ENCODE results near the gene PRKAR2A. TPM values are rescaled to one million over a fixed set of nuclear protein-coding genes. Genes with fewer than 3 reads are reported as not detected.
"Not testable (repeated sequence)": the region's sequence is repeated elsewhere in the genome, so short reads cannot be mapped to it uniquely, and the experiment has no call there.

Gene PRKAR2A
- total RNA-seq, 1 donor from 2014 or later, result 34.5 TPM

DNA sequence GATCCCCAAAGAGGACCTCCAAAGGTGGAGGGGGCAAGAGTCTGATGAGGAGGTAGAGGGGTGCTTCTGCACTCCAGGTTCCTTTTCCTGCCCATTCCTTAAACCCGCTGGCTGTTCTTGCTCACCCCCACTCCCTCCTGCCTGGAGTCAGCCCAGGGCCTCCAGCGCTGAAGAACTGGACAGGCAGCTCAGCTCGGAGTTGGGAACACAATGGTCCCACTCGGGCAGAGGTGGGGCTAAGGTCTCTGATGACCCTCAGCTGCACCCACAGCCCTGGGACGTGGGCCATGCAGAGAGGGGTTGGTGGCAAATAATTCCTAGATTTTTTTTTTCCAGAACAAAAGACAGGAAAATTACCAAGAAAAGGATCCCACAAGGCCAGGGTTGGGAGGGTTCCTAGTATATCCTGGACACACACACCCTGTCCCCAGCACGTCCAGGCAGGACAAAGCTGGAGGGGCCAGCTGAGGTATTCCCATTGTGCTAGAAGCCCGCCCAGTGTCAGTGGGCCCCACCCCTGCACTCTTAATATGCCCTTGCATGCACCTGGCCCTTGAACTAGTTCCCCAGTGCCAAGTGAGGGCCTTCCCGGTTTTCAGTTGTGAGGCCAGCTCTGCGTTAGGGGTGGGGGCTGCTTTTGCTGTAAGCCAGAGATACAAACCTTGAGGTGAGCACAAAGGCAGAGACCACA is 108.6 kb downstream of the PRKAR2A start:
- Mint-ChIP-seq H3K27ac (no peak overlapping the region), H3K9me3 (ENCODE audit: low read depth) (no peaks in the 10 kb centered on the region), H3K27me3 (no peaks in the 10 kb centered on the region), H3K4me3 (ENCODE audit: low read depth) (no peak overlapping the region), H3K4me1 (ENCODE audit: low read depth) (peaks cover 23% of the 10 kb centered on the region), H3K36me3 (ENCODE audit: insufficient read depth) (no peaks in the 10 kb centered on the region)
- TF ChIP-seq, protein P1, sequence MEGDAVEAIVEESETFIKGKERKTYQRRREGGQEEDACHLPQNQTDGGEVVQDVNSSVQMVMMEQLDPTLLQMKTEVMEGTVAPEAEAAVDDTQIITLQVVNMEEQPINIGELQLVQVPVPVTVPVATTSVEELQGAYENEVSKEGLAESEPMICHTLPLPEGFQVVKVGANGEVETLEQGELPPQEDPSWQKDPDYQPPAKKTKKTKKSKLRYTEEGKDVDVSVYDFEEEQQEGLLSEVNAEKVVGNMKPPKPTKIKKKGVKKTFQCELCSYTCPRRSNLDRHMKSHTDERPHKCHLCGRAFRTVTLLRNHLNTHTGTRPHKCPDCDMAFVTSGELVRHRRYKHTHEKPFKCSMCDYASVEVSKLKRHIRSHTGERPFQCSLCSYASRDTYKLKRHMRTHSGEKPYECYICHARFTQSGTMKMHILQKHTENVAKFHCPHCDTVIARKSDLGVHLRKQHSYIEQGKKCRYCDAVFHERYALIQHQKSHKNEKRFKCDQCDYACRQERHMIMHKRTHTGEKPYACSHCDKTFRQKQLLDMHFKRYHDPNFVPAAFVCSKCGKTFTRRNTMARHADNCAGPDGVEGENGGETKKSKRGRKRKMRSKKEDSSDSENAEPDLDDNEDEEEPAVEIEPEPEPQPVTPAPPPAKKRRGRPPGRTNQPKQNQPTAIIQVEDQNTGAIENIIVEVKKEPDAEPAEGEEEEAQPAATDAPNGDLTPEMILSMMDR (IDR thresholded peaks at IDR 0.05; ENCODE audit: unreplicated experiment), result no peak
- no peak for DNase-seq (ENCODE audit: low spot score, unreplicated experiment)

DNA sequence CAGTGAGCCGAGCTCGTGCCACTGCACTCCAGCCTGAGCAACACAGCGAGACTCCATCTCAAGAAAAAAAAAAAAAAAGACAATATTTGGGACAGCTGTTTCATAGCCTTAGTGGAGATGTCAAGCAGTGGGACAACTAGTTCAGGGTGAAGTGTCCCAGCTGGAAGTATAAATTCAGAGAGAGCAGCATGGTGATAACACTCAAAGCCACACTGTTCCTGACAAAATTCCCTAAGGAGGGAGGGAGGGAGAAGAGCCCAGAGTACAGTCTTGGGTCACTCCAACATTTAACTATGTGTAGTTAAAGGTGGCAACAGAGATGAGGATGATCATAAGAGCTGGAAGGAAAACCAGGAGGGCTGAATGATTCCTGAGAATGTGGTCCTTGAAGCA is 109.5 kb downstream of the PRKAR2A start:
- H3K27me3 Mint-ChIP-seq, result no peaks in the 10 kb centered on the region
- peaks cover 23% of the 10 kb centered on the region for H3K4me1 Mint-ChIP-seq (ENCODE audit: low read depth)
- no peak overlapping the region for H3K4me3 Mint-ChIP-seq (ENCODE audit: low read depth)
- H3K27ac Mint-ChIP-seq, result peak overlapping the region; percentile 19
- no peaks in the 10 kb centered on the region for H3K9me3 Mint-ChIP-seq (ENCODE audit: low read depth)
- TF ChIP-seq, protein P1 (IDR thresholded peaks at IDR 0.05; ENCODE audit: unreplicated experiment), result no peak
- DNase-seq (ENCODE audit: low spot score, unreplicated experiment), result no peak
- no peaks in the 10 kb centered on the region for H3K36me3 Mint-ChIP-seq (ENCODE audit: insufficient read depth)

DNA sequence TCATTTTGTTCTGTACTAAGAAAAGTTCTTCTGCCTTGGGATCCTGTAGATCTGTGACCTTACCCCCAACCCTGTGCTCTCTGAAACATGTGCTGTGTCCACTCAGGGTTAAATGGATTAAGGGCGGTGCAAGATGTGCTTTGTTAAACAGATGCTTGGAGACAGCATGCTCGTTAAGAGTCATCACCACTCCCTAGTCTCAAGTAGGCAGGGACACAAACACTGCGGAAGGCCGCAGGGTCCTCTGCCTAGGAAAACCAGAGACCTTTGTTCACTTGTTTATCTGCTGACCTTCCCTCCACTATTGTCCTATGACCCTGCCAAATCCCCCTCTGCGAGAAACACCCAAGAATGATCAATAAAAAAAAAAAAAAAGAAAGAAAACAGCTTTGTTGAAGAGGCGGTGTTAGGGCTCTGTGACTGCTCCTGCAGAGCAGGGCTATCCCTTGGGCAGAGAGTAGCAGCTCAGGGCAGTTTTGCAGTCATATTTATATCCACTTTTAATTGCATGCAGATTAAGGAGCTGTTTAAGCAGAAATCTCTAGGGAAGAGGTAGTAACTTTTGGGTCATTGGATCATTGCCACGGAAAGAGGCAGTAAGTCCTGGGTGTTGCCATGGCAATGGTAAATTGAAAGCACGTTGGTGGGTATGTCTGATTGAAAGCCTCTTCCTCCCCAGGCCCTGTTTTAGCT is 112.5 kb downstream of the PRKAR2A start:
- H3K27me3 Mint-ChIP-seq; H3K36me3 Mint-ChIP-seq (ENCODE audit: insufficient read depth); H3K9me3 Mint-ChIP-seq (ENCODE audit: low read depth); DNase-seq (ENCODE audit: low spot score, unreplicated experiment): not testable (repeated sequence)
- Mint-ChIP-seq H3K4me3 (ENCODE audit: low read depth) (peak overlapping the region; percentile 32), H3K4me1 (ENCODE audit: low read depth) (peaks cover 17% of the 10 kb centered on the region), H3K27ac (peak overlapping the region; percentile 90)

DNA sequence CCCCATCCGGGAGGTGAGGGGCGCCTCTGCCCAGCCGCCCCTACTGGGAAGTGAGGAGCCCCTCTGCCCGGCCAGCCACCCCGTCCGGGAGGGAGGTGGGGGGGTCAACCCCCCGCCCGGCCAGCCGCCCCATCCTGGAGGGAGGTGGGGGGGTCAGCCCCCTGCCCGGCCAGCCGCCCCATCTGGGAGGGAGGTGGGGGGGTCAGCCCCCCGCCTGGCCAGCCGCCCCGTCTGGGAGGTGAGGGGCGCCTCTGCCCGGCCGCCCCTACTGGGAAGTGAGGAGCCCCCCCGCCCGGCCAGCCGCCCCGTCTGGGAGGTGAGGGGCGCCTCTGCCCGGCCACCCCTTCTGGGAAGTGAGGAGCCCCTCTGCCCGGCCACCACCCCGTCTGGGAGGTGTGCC is 113.1 kb downstream of the PRKAR2A start:
- not testable (repeated sequence) for DNase-seq (ENCODE audit: low spot score, unreplicated experiment); H3K4me3 Mint-ChIP-seq (ENCODE audit: low read depth)

DNA sequence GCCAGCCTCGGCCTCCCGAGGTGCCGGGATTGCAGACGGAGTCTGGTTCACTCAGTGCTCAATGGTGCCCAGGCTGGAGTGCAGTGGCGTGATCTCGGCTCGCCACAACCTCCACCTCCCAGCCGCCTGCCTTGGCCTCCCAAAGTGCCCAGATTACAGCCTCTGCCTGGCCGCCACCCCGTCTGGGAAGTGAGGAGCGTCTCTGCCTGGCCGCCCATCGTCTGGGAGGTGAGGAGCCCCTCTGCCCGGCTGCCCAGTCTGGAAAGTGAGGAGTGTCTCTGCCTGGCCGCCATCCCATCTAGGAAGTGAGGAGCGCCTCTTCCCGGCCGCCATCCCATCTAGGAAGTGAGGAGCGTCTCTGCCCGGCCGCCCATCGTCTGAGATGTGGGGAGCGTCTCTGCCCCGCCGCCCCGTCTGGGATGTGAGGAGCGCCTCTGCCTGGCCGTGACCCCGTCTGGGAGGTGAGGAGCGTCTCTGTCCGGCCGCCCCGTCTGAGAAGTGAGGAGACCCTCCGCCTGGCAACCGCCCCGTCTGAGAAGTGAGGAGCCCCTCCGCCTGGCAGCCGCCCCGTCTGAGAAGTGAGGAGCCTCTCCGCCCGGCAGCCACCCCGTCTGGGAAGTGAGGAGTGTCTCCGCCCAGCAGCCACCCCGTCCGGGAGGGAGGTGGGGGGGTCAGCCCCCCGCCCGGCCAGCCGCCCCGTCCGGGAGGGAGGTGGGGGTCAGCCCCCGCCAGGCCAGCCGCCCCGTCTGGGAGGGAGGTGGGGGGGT is 113.7 kb downstream of the PRKAR2A start:
- H3K9me3 Mint-ChIP-seq (ENCODE audit: low read depth); H3K4me3 Mint-ChIP-seq (ENCODE audit: low read depth); H3K27ac Mint-ChIP-seq; H3K27me3 Mint-ChIP-seq; H3K36me3 Mint-ChIP-seq (ENCODE audit: insufficient read depth); DNase-seq (ENCODE audit: low spot score, unreplicated experiment): not testable (repeated sequence)
- H3K4me1 Mint-ChIP-seq (ENCODE audit: low read depth), result peaks cover 12% of the 10 kb centered on the region

More for the DNA sequence above, 113.1 kb downstream of the PRKAR2A start:
- H3K36me3 Mint-ChIP-seq (ENCODE audit: insufficient read depth); H3K9me3 Mint-ChIP-seq (ENCODE audit: low read depth); H3K27me3 Mint-ChIP-seq; H3K27ac Mint-ChIP-seq: not testable (repeated sequence)
- H3K4me1 Mint-ChIP-seq (ENCODE audit: low read depth), result peaks cover 13% of the 10 kb centered on the region

DNA sequence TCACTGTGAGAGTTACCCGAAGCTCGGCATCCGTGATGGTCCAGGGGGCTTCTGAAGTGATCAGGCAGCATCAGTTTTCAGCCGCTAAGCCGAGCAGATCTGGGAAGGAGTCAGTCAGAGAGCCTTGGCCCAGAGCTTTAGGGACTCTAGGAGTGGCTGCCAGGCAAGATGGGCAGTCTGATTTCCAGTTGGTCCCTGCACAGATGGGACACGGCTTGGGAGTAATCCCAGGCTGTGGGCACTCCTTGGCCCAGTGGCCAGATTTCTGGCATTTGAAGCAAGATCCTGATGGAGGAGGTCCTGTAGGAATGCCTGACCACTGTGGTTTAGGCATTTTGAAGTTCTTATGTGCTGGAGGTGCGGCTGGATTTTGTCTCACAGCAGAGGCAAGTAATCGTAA is 120.2 kb downstream of the PRKAR2A start:
- H3K4me1 Mint-ChIP-seq (ENCODE audit: low read depth), result peaks cover 6% of the 10 kb centered on the region
- no peak overlapping the region for H3K4me3 Mint-ChIP-seq (ENCODE audit: low read depth)
- no peak for DNase-seq (ENCODE audit: low spot score, unreplicated experiment)

DNA sequence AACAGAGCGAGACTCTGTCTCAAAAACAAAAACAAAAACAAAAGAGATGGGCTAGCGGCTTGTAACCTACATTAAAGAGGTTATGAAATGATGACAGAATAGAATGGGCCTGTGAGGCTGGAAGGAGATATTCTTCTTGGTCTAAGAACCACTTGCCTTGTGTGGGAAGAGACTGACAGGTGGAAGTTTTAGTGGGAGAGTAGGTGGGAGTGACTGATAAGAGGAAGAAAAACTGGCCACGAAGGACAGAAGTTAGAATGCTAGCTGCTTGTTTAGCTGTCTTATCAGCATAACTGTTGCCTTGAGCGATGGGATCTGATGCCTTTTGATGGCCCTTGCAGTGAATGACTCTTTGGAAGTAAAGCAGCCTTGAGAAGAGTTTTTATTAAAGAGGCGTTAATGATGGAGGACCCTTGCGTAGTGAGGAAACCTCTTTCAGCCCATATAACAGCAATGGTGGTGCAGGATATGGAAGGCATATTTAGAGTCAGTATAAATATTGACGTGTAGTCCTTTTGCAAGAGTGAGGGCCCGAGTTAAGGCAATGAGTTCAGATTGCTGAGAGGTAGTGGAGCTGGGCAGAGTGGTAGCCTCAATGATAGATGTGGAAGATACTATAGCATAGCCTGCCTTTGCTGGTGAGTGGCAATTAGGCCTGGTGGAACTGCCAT is 122.4 kb downstream of the PRKAR2A start:
- not testable (repeated sequence) for H3K9me3 Mint-ChIP-seq (ENCODE audit: low read depth); H3K27me3 Mint-ChIP-seq; DNase-seq (ENCODE audit: low spot score, unreplicated experiment); H3K36me3 Mint-ChIP-seq (ENCODE audit: insufficient read depth); H3K4me3 Mint-ChIP-seq (ENCODE audit: low read depth); H3K27ac Mint-ChIP-seq
- peaks cover 11% of the 10 kb centered on the region for H3K4me1 Mint-ChIP-seq (ENCODE audit: low read depth)

More for the DNA sequence above, 120.2 kb downstream of the PRKAR2A start:
- TF ChIP-seq, protein P1 (IDR thresholded peaks at IDR 0.05; ENCODE audit: unreplicated experiment), result no peak
- H3K36me3 Mint-ChIP-seq (ENCODE audit: insufficient read depth), result no peaks in the 10 kb centered on the region
- H3K27ac Mint-ChIP-seq, result no peak overlapping the region
- no peaks in the 10 kb centered on the region for H3K27me3 Mint-ChIP-seq
- no peaks in the 10 kb centered on the region for H3K9me3 Mint-ChIP-seq (ENCODE audit: low read depth)
